HG02884 (cell line): ENCODE results near the gene ZEB2.

Experiments used
- ATAC-seq: cut with Tn5 transposase; IDR thresholded peaks from one replicate; pipeline ENCODE4 v1.9.1; 2021; ENCODE audit warnings: mild to moderate bottlenecking, moderate library complexity; ENCODE audit not compliant: unreplicated experiment

Gene ZEB2

GRCh38 chr2:144362401-144362800 is 157.5 kb downstream of the ZEB2 start:
- ATAC-seq: no peak

GRCh38 chr2:144361742-144362141 is 158.2 kb downstream of the ZEB2 start:
- ATAC-seq: no peak

DNA sequence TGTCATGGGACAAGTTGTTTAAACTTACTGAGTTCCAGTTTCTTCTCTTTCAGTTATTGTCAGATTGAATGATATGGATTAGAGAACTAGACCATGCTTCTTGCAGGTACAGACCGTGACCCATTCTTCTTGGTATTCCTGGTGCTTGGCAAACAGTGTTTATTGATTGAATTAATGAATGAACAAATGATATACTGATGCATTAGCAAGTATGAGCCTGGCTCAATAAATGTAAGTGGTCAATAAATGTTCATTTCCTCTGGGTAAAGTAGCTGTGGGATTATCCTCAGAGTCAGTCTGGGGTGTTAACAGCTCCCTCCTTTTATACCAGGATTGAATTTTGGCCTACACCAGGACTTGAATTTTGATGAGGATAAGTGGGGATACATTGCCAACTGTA is 160.2 kb downstream of the ZEB2 start:
- ATAC-seq: no peak

- ATAC-seq: peak; percentile 52
These were observed 160.9 kb downstream of the ZEB2 start for GRCh38 chr2:144358979-144359541.

GRCh38 chr2:144358374-144358964 is 161.4 kb downstream of the ZEB2 start:
- ATAC-seq: peak; percentile 1

DNA sequence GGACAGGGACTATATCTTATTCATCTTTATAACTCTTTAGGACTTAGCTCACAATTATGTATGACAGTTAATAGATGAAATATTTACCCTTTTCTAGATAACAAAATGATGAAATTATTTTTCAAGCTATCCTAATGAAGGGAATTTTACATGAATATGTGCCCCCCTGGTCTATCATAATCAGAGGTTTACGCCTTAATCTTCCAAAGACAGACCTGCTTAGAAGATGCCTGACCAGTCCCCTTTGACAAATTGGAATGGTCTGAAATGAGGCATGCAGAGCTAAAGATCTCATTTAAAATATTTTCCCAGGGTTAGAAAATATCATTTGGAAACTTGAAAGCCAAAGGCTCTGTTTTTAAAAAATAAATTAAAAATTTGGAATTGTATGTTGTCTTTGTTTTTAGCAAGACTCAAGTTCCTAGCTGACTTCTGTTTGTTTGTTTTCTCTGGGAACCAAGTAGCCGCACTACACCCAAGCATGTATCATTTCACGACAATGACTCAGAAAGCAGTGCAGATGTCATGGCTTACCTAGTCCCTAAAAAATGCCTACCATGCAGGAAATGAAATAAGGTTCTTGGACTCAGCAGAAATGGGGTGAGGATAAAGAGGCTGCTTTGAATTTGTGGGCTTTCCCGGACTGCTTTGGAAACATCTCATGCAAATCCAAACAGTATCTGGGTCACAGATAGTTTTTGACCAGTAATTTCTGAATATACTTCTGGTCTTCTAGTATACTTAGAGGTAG is 162.1 kb downstream of the ZEB2 start:
- ATAC-seq: peak; percentile 84

DNA sequence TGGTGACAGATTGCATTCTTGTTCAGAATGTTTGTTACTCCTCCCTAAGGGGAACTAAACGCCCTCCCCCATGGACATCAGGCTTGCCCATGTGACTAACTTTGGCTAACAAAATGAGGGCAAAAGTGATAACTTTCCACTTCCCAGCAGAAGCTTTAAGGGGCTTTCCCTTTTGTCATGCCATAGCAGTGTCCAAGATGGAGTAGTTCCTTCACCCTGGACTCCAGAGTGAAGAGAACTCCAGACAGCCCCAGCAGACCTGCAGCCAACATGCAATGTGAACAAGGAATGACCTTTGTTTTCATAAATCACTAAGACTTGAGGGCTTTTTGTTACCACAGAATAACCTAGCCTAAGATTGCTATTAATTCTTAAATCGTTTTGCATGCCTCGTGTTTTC is 163.5 kb downstream of the ZEB2 start:
- ATAC-seq: no peak

DNA sequence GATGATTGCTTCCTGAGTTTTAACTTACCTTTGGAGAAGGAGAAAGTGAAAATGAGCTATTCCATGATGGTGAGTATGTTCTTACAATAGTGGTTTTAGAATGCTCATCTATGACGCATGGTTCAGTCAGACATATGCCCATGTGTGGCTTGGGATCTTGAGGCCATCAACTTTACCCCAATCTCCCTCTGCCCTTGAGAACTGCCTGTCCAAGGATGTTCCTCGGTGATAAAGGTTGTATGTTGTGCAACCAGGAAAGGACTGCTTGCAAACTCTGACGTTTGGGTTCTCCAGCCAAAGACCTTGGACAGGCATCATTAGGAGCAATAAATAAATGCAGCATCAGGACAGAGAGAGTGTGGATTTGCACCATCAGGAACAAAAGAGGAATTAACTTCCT is 165.0 kb downstream of the ZEB2 start:
- ATAC-seq: no peak

DNA sequence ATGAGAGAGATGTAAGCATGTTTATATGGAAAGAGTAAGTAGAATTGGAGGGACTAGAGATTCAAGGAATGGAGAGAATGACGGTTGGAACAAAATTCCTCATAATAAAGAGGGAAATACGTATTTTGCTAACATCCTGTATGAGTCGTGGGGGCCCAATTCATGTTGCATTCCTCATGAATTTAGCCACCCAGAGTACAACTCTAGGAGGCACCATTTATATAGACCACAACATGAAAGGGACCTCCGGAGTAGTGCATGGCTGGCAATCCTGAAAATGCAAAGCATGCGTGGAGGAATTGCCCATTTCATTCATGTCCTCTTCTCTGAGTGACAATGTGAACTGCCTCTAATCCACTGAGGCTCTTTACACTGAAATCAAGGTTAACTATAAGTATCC is 168.2 kb downstream of the ZEB2 start:
- ATAC-seq: no peak

DNA sequence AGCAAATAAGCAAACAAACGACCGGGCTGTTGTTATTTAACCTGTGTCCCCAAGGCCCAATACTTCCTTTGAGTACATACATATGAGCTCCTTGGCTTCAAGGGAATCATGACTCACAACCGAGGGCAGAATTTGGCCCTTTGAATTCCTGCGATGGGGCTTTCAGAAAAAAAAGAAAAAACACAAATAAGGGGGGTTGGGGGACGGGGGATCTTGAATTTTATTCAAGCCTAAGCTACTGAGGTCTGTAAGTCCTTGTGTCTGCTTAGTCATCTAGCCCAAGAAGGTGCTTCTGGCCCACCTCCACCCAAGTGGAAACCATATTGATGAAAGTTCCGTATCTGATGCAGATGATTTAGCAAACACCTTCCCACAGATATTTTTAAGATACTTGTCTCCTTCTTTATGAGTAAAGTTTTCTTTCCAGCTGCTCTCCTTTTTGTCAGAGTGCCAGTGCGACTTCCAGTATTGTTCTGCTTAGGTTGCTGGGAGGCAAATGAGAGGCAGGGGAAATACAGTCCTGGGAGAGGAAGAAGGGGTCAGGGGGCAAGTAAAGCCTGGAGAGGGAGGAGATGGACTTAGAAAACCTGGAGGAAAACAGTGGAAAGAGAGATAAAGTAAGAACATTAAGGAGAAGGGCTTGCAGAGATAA is 169.6 kb downstream of the ZEB2 start:
- no peak for ATAC-seq

GRCh38 chr2:144349674-144350073 is 170.2 kb downstream of the ZEB2 start:
- no peak for ATAC-seq

DNA sequence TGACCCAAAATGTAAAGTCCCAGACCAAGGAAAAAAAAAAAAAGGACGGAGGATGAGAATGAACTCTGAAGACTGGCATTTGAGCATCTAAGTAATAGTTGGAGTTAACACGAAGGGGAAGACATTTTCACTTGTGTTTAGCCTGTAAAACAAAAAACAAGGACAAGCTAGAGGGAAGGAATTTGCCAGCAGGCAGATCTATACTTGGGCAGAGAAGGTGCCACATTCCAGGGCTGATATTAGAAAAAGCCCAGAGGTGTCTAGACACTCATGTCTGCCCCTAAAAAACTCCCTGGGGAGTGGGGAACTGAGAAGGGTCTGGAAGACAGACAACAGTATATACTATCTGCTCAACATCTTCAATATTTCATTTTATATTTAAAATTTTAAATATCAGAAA is 171.1 kb downstream of the ZEB2 start:
- no peak for ATAC-seq

DNA sequence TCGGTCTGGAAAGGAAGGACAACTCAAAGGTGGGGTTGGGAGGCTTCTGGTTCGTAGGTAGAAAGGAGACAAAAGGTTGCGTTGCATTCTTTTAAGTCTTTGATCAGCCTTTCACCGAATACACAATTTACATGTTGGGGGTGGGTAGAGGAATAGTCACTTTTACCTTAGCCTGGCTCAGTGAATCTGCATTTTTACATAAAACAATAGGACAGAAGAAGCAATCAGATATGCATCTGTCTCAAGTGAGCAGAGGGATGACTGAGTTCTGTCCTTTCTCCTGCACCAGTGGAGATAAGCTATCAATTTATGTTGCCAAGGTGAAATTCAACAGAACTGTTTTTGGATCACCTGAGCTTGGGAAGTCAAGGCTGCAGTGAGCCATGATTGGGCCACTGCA is 173.7 kb downstream of the ZEB2 start:
- ATAC-seq: no peak

- no peak for ATAC-seq
These were observed 176.8 kb downstream of the ZEB2 start for GRCh38 chr2:144343145-144343544.

DNA sequence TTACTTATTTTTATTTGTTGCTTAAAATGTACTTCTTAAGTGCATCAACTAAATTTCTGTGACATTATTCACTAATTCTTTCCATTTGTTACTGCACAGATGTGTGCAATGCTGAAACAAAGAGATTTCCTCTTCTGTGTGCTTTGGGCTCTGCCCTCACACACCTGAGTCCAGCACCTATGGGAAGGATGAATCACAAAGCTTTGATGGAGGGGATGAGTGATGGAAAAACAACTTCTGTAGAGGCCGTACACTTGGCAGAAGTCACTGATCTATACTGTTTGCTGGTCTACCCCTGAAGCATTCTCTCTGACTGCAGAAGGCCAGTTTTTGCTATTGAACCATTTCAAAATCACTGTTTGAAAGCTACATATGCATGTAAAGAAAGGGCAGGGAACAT is 178.4 kb downstream of the ZEB2 start:
- ATAC-seq: no peak

GRCh38 chr2:144339048-144339447 is 180.9 kb downstream of the ZEB2 start:
- ATAC-seq: no peak

DNA sequence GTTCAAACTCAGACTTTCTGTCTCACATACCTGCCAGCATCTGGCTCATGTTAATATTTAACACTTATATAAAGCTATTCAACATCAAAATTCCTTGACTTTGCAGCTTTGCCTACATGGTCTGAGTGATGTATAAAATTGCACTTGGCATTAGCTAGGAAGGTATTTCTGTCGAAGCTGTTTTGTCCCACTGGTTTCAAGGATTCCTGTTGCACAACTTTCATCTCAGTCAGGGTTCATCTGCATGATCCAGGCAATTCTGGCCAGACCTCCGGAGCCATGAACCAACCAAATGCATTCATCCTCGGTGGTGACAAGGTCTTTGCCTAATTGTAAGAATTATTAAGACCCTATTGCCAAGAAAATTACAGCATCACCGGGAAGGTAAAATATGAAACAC is 185.4 kb downstream of the ZEB2 start:
- ATAC-seq: no peak
